GM21529 (cell line): Measurements from ENCODE around the gene RERE.
"Not testable (repeated sequence)": the region's sequence is repeated elsewhere in the genome, so short reads cannot be mapped to it uniquely, and the experiment has no call there.

Experiments used
- ATAC-seq: cut with Tn5 transposase; IDR thresholded peaks from one replicate; pipeline ENCODE4 v1.9.1; 2021; ENCODE audit not compliant: unreplicated experiment

Gene RERE

DNA sequence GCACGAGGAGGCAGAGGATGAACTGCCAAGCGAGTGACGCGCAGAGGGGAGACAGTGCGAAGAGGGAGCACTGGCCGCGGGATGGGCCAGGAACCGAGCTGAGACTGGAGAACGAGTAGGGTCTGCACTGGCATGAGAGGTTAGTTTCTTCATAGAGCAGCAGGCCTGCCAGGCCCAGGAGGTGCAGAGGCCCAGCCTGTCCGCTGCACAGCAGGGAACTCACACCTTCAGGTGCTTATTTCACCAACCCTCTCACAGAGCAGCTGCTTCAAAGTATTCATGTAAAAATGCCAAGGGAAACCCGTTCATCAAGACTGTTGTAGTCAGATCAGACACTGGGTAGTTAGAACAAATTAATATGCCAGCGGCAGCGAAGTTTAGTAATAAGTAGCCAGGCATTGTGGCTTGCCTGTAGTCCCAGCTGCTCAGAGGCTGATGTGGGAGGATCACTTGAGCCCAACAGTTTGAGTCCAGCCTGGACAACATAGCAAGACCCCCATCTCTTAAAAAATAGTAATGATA, 355.0 kb downstream of the RERE start:
- ATAC-seq: no peak

DNA sequence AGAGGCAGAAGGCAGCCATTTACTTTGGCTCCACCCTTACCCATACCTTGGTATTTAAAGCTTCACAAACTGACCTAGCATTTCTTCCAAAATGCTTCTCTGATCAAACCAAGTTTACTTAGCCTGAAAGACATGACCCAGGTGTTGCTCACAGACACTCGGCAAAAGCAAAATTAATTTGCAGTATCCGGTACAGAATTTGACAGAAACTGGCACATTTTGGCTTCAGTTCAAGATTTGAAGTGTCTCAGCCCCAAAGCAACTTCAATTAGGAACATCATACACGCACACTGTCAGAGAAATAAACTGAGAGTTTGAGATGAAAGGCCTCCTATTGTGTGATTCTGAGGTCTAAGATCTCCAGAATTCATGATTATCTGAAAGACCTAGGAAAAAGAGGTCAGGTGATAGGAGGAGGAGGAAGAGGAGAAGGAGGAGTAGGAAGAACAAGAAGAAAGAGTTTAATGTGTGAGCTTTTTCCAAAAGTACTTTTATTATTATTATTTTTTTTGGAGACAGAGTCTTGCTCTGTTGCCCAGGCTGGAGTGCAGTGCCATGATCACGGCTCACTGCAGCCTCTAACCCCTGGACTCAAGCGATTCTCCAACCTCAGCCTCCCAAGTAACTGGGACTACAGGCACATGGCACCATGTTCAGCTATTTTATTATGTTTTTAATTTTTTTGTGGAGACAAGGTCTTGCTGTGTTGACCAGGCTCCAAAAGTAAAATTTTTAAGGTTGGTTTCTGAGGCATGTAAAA, 355.9 kb downstream of the RERE start:
- ATAC-seq: no peak

GRCh38 chr1:8460784-8461183, 356.7 kb downstream of the RERE start:
- no peak for ATAC-seq

GRCh38 chr1:8460132-8460544, 357.3 kb downstream of the RERE start:
- ATAC-seq: no peak

- ATAC-seq: no peak
Measured at GRCh38 chr1:8458607-8459006, 358.8 kb downstream of the RERE start.

GRCh38 chr1:8457760-8458381, 359.6 kb downstream of the RERE start:
- no peak for ATAC-seq

- ATAC-seq: no peak
Measured at GRCh38 chr1:8456991-8457390, 360.4 kb downstream of the RERE start.

DNA sequence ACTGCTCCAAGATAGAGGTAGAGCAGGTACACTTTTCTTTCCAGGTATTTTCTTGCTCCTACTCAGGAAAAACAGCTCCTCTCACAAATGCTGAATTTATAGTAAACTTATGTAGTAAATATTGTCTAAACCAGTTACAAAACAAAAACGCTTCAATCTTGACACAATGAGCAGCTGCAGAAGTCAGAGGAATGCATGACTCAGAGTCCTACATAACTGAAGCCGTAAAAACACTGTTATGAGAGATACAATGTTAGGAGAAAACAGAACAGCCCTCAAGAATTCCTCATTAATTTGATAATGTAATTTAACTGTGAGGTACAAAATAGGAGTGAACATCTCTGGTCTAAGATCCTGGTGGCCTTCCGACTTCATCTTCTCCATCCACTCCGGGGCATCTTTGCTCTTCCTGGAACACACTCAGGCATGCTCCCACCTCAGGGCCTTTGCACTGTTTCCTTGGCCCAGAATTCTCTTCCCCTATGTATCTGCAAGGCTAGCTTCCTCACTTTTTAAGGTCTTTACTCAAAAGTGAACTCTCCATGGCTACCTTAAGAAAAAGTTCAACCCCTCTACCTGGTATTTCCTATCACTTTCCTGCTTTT, 361.0 kb downstream of the RERE start:
- no peak for ATAC-seq

GRCh38 chr1:8455700-8456307, 361.6 kb downstream of the RERE start:
- ATAC-seq: no peak

DNA sequence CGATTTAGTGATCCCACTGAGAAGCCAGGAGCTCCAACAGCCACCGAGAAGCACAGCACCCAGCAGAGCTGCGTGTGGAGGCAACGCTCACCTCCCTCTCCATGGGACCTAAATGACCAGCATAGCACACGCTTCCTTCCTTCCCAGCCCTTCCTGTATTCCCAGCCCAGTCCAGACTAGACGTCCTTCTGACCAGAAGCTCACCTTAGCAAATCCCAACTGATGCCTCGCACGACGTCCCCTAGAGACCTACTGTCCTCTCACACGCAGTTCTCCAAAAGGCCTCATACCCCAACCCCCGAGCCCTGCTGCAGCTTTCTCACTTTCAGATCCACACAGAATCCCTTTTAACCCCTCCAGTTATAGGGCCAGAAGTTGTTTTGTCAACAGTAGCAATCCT, 367.1 kb downstream of the RERE start:
- ATAC-seq: no peak

GRCh38 chr1:8448911-8449661, 368.4 kb downstream of the RERE start:
- no peak for ATAC-seq

DNA sequence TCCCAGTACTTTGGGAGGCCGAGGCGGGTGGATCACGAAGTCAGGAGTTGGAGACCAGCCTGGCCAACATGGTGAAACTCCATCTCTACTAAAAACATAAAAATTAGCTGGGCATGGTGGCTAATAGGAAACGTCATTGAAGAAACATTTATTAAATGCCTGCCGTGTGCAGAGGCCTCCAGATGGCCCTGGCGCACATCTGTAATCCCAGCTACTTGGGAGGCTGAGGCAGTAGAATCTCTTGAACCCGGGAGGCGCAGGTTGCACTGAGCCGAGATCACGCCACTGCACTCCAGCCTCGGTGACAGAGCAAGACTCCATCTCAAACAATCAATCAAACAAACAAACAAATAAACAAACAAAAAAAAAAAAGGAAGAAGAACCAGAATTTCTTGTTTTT, 368.9 kb downstream of the RERE start:
- not testable (repeated sequence) for ATAC-seq

GRCh38 chr1:8447616-8448150, 369.8 kb downstream of the RERE start:
- ATAC-seq: no peak

- ATAC-seq: not testable (repeated sequence)
Measured at GRCh38 chr1:8446119-8446518, 371.3 kb downstream of the RERE start.

GRCh38 chr1:8443558-8444194, 373.8 kb downstream of the RERE start:
- no peak for ATAC-seq

DNA sequence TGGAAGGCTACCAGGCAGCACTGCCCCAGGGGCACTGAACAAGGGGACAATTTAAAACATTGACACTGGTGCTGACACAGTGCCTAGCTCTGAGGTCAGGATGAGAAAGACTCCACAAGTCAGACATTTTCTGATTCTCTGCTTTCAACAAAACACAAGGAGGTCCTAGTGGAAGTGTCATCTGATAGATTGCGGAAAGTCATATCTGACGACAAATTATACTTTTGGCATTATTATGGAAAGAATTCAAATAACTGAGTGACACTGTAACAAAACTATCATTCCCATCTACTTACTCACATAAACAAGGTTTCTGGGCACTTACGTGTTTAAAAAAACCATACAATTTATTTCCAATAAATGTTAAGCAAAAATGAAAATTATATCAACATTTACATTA, 376.0 kb downstream of the RERE start:
- ATAC-seq: no peak

DNA sequence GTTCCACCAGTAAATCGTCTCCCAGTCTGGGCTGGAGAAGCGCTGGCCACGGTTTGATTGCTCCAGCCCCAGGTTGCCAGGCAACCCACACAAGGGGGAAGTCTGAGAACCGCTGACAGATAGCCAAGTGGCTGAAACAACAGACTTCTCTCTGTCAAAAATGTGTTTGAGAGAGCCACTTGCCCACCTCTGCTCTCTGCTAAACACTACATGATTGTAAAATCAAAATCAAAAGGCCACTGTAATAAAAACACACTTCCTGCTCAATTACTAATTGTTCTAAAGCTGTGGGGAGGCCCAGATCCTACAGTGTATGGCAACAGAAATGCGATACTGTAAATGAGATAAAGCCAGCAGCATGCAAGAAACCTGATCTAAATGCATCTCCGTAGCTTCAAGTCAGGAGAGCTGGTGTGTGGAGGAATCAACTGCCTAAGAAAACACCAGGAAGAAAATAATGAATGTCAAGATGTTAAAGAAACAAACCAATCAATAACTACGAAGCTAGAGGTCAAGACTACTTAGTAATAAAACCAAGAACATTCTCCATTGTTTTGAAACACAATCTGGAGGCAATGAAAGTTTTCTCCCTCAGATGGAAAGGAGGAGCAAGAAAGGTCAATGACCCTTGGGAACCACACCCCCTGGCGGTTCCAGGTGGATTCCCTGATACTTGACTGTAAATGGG, 378.3 kb downstream of the RERE start:
- peak; percentile 56 for ATAC-seq

GRCh38 chr1:8438489-8438888, 379.0 kb downstream of the RERE start:
- ATAC-seq: no peak

DNA sequence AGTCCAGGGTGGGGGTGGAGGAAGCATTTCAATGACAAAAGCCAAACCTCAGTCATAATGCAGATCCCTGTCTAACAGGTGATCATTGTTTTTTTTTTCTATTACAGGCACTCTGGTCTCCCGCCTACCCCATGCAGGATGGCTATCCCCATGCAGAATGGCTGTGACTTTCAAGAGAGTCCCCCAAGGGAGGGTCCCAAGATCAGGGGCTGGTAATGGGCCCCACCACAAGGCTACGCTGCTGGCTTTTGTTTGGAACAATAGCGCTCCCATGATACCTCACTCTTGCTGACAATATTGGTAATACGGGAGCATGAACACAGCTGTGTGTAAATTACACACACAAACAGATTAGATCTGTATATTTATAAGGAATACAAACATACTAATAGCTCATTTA, 380.1 kb downstream of the RERE start:
- no peak for ATAC-seq
